Natural killer cell (primary cell): ENCODE data around the gene MARK3. TPM values are rescaled to one million over a fixed set of nuclear protein-coding genes. Genes with fewer than 3 reads are reported as not detected.

ENCODE experiments used
- ATAC-seq, 3 donors: fragments of 150-1000 bp in 2 of 3; fragments of 200-7000 bp in 1 of 3; cut with Tn5 transposase; 1 replicate in 1 of 3; 2 replicates in 2 of 3; pipeline ENCODE4 v1.10.0; 2021; ENCODE audit warnings: mild to moderate bottlenecking in 2 of 3, moderate library complexity in 2 of 3
- DNase-seq, 2 donors: peaks; one replicate each; pipeline versions ENCODE4 v3.0.0 to v3.0.0-alpha.2; 2013 to 2021; ENCODE audit warnings: mixed read lengths in 1 of 2
- H3K27ac ChIP-seq: one replicate; pipeline ENCODE4 v1.5.1; 2013; ENCODE audit warnings: mild to moderate bottlenecking, low read length
- H3K27me3 ChIP-seq: one replicate; pipeline ENCODE4 v1.6.1; 2013; ENCODE audit warnings: low read length; ENCODE audit not compliant: control insufficient read depth, insufficient read depth
- H3K36me3 ChIP-seq: one replicate; pipeline ENCODE4 v1.6.1; 2013; ENCODE audit warnings: low read length; ENCODE audit not compliant: control insufficient read depth, insufficient read depth
- H3K4me1 ChIP-seq: one replicate; pipeline ENCODE4 v1.6.1; 2013; ENCODE audit warnings: low read length; ENCODE audit not compliant: control insufficient read depth, insufficient read depth
- H3K4me3 ChIP-seq: one replicate; pipeline ENCODE4 v1.5.1; 2013; ENCODE audit warnings: low read length
- H3K9me3 ChIP-seq: one replicate; pipeline ENCODE4 v1.6.1; 2013; ENCODE audit warnings: low read length; ENCODE audit not compliant: control insufficient read depth, insufficient read depth
- H3K27ac Mint-ChIP-seq, 2 donors: one replicate each; pipeline ENCODE4 v1.8.0; 2022; ENCODE audit warnings: mild to moderate bottlenecking in 2 of 2, mixed read lengths in 2 of 2, moderate library complexity in 1 of 2
- H3K27me3 Mint-ChIP-seq, 2 donors: one replicate each; pipeline ENCODE4 v1.8.0; 2022; ENCODE audit warnings: low read depth in 2 of 2, mixed read lengths in 2 of 2
- H3K36me3 Mint-ChIP-seq: one replicate; pipeline ENCODE4 v1.8.0; 2022; ENCODE audit warnings: mixed read lengths
- H3K4me1 Mint-ChIP-seq, 2 donors: one replicate each; pipeline ENCODE4 v1.8.0; 2022; ENCODE audit warnings: mixed read lengths in 2 of 2
- H3K4me3 Mint-ChIP-seq: one replicate; pipeline ENCODE4 v1.8.0; 2022; ENCODE audit warnings: mild to moderate bottlenecking, moderate library complexity, mixed read lengths
- H3K9me3 Mint-ChIP-seq, 2 donors: one replicate each; pipeline ENCODE4 v1.8.0; 2022; ENCODE audit warnings: mixed read lengths in 2 of 2
- WGBS: methylation state at CpG from one replicate; pipeline ENCODE4 v1.1.7; 2013; ENCODE audit warnings: missing lambda C conversion rate; ENCODE audit not compliant: insufficient coverage; 5-methylcytosine and 5-hydroxymethylcytosine counted together
- intact Hi-C: fragments of 100-400 bp; cut with micrococcal nuclease; formaldehyde crosslinking; loops from one replicate; pipeline ENCODE4 v1.14.2; 2022
- total RNA-seq, 4 donors: library from RNA; stranded (reverse); fragments of 120-200 nt in 1 of 4; gene quantifications; one replicate each; pipeline versions ENCODE4 v1.2.3 to v1.2.4, GENCODE V29; 2013 to 2022
- TF ChIP-seq, protein P1 (sequence below): fragments of 200-600 bp; IDR thresholded peaks from one replicate; pipeline ENCODE4 v1.8.0; 2022; ENCODE audit warnings: antibody characterized with exemption

MARK3 gene
- total RNA-seq, 3 donors from 2014 or later (not counting 1 experiment from before 2014, with no cell fraction given) = 138 to 167 (median 152) TPM

DNA sequence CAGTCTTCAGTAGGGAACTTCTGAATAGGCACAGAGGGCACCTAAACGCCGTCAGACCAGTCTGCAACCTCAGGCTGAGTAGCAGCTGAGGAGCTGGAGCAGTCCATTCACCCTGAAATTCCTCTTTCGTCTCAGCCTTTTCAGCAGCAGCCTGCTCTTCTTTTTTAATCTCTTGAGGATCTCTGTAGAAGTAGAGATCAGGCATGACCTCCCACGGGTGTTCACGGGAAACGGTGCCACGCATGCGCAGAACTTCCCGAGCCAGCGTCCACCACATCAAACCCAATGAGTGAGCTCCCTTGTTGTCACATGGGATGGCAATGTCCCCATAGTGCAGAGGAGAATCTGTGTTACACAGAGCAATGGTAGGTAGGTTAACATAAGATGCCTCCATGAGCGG, 11.1 kb upstream of the MARK3 start:
- intact Hi-C loops = no loop called here
- no peak overlapping the region for H3K4me3 Mint-ChIP-seq
- no peak overlapping the region for H3K27ac ChIP-seq

DNA sequence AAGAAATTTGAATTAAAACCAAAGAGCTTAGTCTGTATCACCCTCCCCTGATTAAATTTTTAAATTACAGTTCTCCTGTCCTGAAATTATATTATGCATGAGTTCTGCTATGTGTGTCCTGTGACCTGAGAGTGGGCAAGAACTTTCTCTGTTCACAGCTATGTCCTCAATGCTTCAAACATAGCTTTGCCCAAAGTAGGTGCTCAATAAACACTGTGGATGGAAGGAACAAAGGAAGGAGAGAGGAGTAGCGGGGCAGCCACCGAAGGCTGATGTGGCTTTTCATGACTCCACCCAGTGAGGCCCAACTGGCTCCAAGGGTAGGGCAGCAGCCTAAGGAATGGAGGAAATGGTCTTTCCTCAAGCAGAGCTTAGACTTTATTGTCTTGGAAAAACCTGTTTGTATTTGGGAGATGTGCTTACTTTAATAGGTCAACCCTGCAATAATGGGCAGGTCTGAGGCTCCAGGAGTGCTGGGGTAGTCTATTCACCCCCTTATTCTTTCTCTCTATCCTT, 7.6 kb upstream of the MARK3 start:
- no peak for ATAC-seq
- peaks cover 3% of the 10 kb centered on the region for H3K4me1 ChIP-seq
- no peaks in the 10 kb centered on the region for H3K27me3 ChIP-seq
- Mint-ChIP-seq H3K36me3 (no peaks in the 10 kb centered on the region), H3K27me3 (peaks cover 0 to 12% of the 10 kb centered on the region in 2 donors), H3K4me3 (no peak overlapping the region), H3K4me1 (peaks cover 9% of the 10 kb centered on the region in 2 donors), H3K9me3 (no peaks in the 10 kb centered on the region), H3K27ac (no peak overlapping the region)
- intact Hi-C loops = no loop called here
- no peak overlapping the region for H3K4me3 ChIP-seq
- no peak overlapping the region for H3K27ac ChIP-seq
- H3K9me3 ChIP-seq = no peaks in the 10 kb centered on the region
- TF ChIP-seq, protein P1, sequence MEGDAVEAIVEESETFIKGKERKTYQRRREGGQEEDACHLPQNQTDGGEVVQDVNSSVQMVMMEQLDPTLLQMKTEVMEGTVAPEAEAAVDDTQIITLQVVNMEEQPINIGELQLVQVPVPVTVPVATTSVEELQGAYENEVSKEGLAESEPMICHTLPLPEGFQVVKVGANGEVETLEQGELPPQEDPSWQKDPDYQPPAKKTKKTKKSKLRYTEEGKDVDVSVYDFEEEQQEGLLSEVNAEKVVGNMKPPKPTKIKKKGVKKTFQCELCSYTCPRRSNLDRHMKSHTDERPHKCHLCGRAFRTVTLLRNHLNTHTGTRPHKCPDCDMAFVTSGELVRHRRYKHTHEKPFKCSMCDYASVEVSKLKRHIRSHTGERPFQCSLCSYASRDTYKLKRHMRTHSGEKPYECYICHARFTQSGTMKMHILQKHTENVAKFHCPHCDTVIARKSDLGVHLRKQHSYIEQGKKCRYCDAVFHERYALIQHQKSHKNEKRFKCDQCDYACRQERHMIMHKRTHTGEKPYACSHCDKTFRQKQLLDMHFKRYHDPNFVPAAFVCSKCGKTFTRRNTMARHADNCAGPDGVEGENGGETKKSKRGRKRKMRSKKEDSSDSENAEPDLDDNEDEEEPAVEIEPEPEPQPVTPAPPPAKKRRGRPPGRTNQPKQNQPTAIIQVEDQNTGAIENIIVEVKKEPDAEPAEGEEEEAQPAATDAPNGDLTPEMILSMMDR = no peak
- no peaks in the 10 kb centered on the region for H3K36me3 ChIP-seq
- 89% methylated on average over 2 of the region's 2 CpGs for WGBS
- DNase-seq = no peak

More for the DNA sequence above, 11.1 kb upstream of the MARK3 start:
- no peaks in the 10 kb centered on the region for H3K9me3 Mint-ChIP-seq
- H3K4me3 ChIP-seq = no peak overlapping the region
- no peaks in the 10 kb centered on the region for H3K4me1 ChIP-seq
- WGBS = 87% methylated on average over 11 of the region's 11 CpGs
- no peak overlapping the region for H3K27ac Mint-ChIP-seq
- H3K36me3 Mint-ChIP-seq = no peaks in the 10 kb centered on the region
- DNase-seq (no peak), ATAC-seq (no peak)
- H3K4me1 Mint-ChIP-seq = no peaks in the 10 kb centered on the region
- H3K27me3 Mint-ChIP-seq = peaks cover 0 to 12% of the 10 kb centered on the region in 2 donors
- H3K36me3 ChIP-seq = no peaks in the 10 kb centered on the region
- TF ChIP-seq, protein P1 = no peak
- no peaks in the 10 kb centered on the region for H3K9me3 ChIP-seq
- H3K27me3 ChIP-seq = no peaks in the 10 kb centered on the region

DNA sequence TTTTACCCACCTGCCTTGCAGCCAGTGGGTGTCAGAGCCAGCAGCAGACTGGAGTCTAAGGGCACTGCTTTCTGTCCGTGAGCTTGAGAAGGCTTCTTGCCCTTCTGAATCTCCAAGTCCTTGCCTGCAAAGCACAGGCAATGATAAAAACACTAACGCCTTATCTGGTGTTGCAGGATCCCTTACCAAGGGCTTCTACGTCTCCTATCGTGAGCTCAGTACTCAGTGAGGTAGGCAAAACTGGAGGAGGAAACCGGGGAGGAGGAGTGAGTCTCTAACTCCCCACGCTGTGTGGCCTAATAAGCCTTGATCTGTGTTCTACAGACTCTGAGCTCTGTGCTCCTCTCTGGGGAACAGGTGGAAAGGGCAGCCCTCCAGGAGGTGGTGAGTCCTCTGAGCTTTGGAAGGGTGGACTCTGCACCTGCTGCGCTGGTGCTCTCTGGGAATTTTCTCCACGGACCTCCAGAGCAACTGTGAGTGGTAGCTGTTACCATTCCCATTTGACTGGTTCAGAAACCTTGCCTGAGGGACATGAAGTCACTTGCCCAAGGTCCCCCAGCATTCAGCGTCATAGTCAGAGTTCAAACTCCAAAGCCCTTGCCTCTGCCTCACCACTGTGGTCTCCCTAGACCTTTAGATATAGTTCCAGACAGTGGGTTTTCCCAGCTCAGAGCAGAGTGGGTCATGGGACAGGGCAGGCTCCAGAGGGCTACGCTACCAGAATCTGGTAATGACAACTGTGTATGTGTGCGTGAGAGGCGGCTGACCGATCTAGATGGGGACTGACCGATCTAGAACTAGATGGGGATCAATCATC, 7.0 kb upstream of the MARK3 start:
- WGBS = 83% methylated on average over 14 of the region's 14 CpGs

More for the DNA sequence above, 7.0 kb upstream of the MARK3 start:
- no peak for DNase-seq
- H3K4me3 ChIP-seq = no peak overlapping the region
- no peaks in the 10 kb centered on the region for H3K36me3 Mint-ChIP-seq
- no peaks in the 10 kb centered on the region for H3K9me3 ChIP-seq
- no peak overlapping the region for H3K4me3 Mint-ChIP-seq
- no peak overlapping the region for H3K27ac ChIP-seq
- H3K27me3 ChIP-seq = no peaks in the 10 kb centered on the region
- TF ChIP-seq, protein P1 = no peak
- intact Hi-C loops = no loop called here
- no peaks in the 10 kb centered on the region for H3K36me3 ChIP-seq
- H3K4me1 ChIP-seq = peaks cover 5% of the 10 kb centered on the region
- peaks cover 11 to 13% of the 10 kb centered on the region in 2 donors for H3K4me1 Mint-ChIP-seq
- ATAC-seq = no peak
- peaks cover 0 to 12% of the 10 kb centered on the region in 2 donors for H3K27me3 Mint-ChIP-seq
- no peak overlapping the region for H3K27ac Mint-ChIP-seq
- no peaks in the 10 kb centered on the region for H3K9me3 Mint-ChIP-seq
